Ishikawa (cell line): ENCODE measurements around the gene ESYT1.

ENCODE experiments used
- CEBPB ChIP-seq: IDR thresholded peaks from 2 replicates; pipeline ENCODE4 v1.6.1; 2012
- CREB1 ChIP-seq: IDR thresholded peaks from 2 replicates; pipeline ENCODE4 v1.6.1; 2012; ENCODE audit warnings: low read depth
- EGR1 ChIP-seq: IDR thresholded peaks from 2 replicates; pipeline ENCODE4 v1.6.1; 2012
- EP300 ChIP-seq: IDR thresholded peaks from 2 replicates; pipeline ENCODE4 v1.6.1; 2012; ENCODE audit warnings: borderline replicate concordance
- FOXM1 ChIP-seq: IDR thresholded peaks from 2 replicates; pipeline ENCODE4 v1.6.1; 2012; ENCODE audit warnings: low read depth, borderline replicate concordance
- MAX ChIP-seq: IDR thresholded peaks from 2 replicates; pipeline ENCODE4 v1.6.1; 2012
- NFIC ChIP-seq: IDR thresholded peaks from 2 replicates; pipeline ENCODE4 v1.6.1; 2012
- RAD21 ChIP-seq: IDR thresholded peaks from 2 replicates; pipeline ENCODE4 v1.6.1; 2012; ENCODE audit warnings: low read depth
- REST ChIP-seq: IDR thresholded peaks from 2 replicates; pipeline ENCODE4 v1.6.1; 2012; ENCODE audit warnings: low read depth, mild to moderate bottlenecking
- TAF1 ChIP-seq: IDR thresholded peaks from 2 replicates; pipeline ENCODE4 v1.6.1; 2012; ENCODE audit warnings: low read depth, mild to moderate bottlenecking
- TCF12 ChIP-seq: IDR thresholded peaks from 2 replicates; pipeline ENCODE4 v1.6.1; 2012; ENCODE audit warnings: low read depth
- TEAD4 ChIP-seq: IDR thresholded peaks from 2 replicates; pipeline ENCODE4 v1.6.1; 2012
- USF1 ChIP-seq: IDR thresholded peaks from 2 replicates; pipeline ENCODE4 v1.6.1; 2012
- YY1 ChIP-seq: IDR thresholded peaks from 2 replicates; pipeline ENCODE4 v1.6.1; 2012; ENCODE audit warnings: low read depth
- ZBTB7A ChIP-seq: IDR thresholded peaks from 2 replicates; pipeline ENCODE4 v1.6.1; 2012; ENCODE audit warnings: low read depth

Gene ESYT1

GRCh38 chr12:56129942-56130495 is 2.0 kb downstream of the ESYT1 start:
- TF ChIP-seq NFIC: no peak
- no peak for TF ChIP-seq USF1
- no peak for TF ChIP-seq ZBTB7A
- TF ChIP-seq TCF12: no peak
- no peak for TF ChIP-seq RAD21
- no peak for TF ChIP-seq MAX
- no peak for TF ChIP-seq CEBPB
- no peak for TF ChIP-seq REST
- TF ChIP-seq TEAD4: no peak
- TF ChIP-seq TAF1: no peak
- no peak for TF ChIP-seq CREB1
- no peak for TF ChIP-seq EGR1
- no peak for TF ChIP-seq EP300
- no peak for TF ChIP-seq YY1
- TF ChIP-seq FOXM1: no peak

- TF ChIP-seq NFIC (no peak), YY1 (no peak), EP300 (no peak), CEBPB (no peak), FOXM1 (no peak), USF1 (no peak), TEAD4 (no peak), MAX (no peak), EGR1 (no peak), RAD21 (no peak), TAF1 (no peak), ZBTB7A (no peak), REST (no peak), CREB1 (no peak), TCF12 (no peak)
Measured at GRCh38 chr12:56130876-56131275, 2.8 kb downstream of the ESYT1 start.

GRCh38 chr12:56134897-56135296 is 6.8 kb downstream of the ESYT1 start:
- TF ChIP-seq FOXM1 (no peak), EP300 (no peak), NFIC (no peak), TAF1 (no peak), EGR1 (no peak), YY1 (no peak), USF1 (no peak)

GRCh38 chr12:56137853-56138571 is 9.9 kb downstream of the ESYT1 start:
- TF ChIP-seq REST (no peak), EGR1 (no peak), YY1 (no peak), NFIC (no peak), TCF12 (no peak), CEBPB (no peak), ZBTB7A (no peak), EP300 (no peak), CREB1 (no peak), TAF1 (no peak)
